HG03575 (cell line): ENCODE results near the gene MAPRE3.
"Not testable (repeated sequence)": the region's sequence is repeated elsewhere in the genome, so short reads cannot be mapped to it uniquely, and the experiment has no call there.

ENCODE experiments used
- ATAC-seq: cut with Tn5 transposase; IDR thresholded peaks from one replicate; pipeline ENCODE4 v1.9.1; 2021; ENCODE audit not compliant: unreplicated experiment, insufficient number of reproducible peaks, low FRiP score; ENCODE audit errors: extremely low read depth

Gene MAPRE3

DNA sequence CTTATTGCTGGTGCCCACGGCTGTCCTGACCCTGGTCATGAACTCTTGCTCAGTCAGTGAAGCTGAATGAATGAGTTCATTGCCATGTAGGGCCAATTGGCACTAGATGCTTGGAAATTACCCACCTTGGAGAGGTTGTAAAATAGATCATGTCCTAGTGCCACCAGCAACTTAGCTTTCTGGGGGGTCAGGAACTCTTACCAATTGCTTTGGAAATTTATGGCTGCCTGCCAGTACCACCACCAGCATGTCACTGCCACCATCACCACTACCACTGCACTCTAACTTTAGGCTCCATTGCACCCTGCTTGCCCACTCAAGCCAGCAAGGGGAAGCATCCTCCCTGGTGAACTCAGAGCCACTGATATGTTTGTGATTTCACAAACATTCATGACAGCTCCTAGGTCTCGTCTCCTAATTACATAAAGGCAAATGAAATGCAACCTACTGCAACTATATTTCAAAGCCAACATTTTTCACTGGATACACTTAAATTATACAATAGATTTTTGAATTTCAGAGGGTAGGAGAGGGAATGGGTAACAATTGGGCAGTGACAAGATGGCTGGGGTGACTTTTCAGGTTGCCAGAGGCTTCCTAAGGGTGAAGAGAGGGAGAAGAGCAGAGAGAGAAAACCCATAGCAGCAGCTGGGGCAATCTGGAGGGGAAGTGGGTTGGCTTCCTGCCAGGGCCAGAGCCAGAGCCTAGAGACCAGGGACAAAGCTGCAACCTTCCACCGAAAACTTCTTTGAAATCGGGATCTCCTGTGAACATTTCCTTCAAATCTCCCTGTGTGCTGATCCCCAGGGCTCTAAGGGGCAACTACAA, 104.5 kb downstream of the MAPRE3 start:
- no peak for ATAC-seq

DNA sequence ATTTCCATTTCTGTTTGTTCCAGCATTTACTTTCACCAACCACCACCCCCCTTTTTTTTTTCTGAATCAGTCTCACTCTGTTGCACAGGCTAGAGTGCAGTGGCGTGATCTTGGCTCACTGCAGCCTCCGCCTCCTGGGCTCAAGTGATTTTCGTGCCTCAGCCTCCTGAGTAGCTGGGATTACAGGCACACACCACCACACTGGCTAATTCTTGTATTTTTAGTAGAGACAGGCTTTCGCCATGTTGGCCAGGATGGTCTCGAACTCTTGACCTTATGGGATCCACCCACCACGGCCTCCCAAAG, 105.1 kb downstream of the MAPRE3 start:
- not testable (repeated sequence) for ATAC-seq

DNA sequence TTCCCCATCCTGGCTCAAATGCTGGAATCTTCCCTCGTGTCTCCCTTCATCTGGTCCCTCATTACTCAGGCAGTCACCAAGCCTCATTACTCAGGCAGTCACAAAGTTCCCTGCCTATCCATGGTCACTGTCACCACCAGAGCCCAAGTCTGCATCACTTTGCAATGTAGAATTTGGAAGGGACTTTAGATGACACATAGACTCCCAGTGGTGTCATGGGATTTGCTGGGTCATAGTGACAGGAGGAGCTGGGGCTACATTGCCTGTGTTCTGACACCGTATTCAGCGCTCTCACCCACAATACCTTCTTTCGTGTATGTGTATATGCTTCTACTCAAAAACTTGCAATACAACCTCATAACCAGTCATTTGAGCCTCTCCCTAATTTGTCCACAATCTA, 105.9 kb downstream of the MAPRE3 start:
- no peak for ATAC-seq
